ENCODE measurements around the gene CASP12.

CASP12 gene

GRCh38 chr11:104876324-104876723 is 21.9 kb downstream of the CASP12 start:
- DNase-seq (ENCODE audit: low read depth in 2 of 2): no peak
- no peak overlapping the region for H3K4me3 ChIP-seq (replicated peaks in 1 of 2; ENCODE audit: low read depth in 2 of 2, low read length in 2 of 2)
- no peak for TF ChIP-seq CTCF (IDR thresholded peaks at IDR 0.05; ENCODE audit: low read depth, low read length)

DNA sequence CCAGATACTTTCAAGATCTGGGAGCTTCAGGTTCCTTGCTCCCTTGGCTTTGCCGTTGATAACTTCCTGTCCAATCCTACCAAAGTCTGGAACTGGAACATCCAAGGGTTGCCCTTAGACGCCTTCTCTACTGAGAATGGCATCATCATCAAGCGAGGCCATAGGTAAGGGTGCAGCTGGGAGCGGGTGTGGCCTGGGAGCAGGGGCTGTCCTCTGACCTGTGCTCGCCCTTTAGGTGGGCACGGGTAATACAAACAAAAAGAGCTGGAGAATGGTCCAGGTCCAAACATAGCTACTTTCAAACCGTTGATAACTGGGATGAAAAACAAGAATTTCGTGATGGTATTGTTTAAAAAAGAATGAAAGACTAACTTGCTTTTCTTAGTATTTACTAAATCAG is 25.0 kb downstream of the CASP12 start:
- peak; percentile 4 for TF ChIP-seq CTCF (IDR thresholded peaks at IDR 0.05; ENCODE audit: low read depth, low read length)

GRCh38 chr11:104872393-104872792 is 25.9 kb downstream of the CASP12 start:
- no peak for TF ChIP-seq CTCF (IDR thresholded peaks at IDR 0.05; ENCODE audit: low read depth, low read length)
- no peak overlapping the region for H3K4me3 ChIP-seq (replicated peaks in 1 of 2; ENCODE audit: low read depth in 2 of 2, low read length in 2 of 2)
- no peak for DNase-seq (ENCODE audit: low read depth in 2 of 2)

More for the DNA sequence above, 25.0 kb downstream of the CASP12 start:
- no peak for DNase-seq (ENCODE audit: low read depth in 2 of 2)
- H3K4me3 ChIP-seq (replicated peaks in 1 of 2; ENCODE audit: low read depth in 2 of 2, low read length in 2 of 2): no peak overlapping the region

DNA sequence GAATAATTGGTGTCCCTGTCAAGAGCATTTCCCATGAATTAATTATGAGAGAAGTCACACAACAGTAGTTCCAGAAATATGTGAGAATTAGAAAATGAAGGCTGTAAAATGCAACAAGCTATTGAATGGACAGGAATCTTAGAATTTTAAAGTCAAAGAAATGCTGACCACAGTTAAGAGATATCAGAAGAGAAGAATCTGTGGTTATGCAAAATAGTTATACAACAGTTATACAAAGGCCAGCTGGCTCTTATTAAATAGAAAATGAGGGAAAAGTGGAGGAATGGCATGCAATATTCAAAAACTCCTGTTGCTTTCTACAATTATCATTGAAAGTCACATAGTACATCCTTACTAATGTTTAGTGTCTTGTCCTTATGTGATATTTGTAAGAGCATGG is 27.4 kb downstream of the CASP12 start:
- TF ChIP-seq CTCF (IDR thresholded peaks at IDR 0.05; ENCODE audit: low read depth, low read length): no peak
- no peak overlapping the region for H3K4me3 ChIP-seq (replicated peaks in 1 of 2; ENCODE audit: low read depth in 2 of 2, low read length in 2 of 2)
- peak in 1 of 2 donors; percentile 44 for DNase-seq (ENCODE audit: low read depth in 2 of 2)

GRCh38 chr11:104866815-104867214 is 31.4 kb downstream of the CASP12 start:
- DNase-seq (ENCODE audit: low read depth in 2 of 2): no peak
- no peak for TF ChIP-seq CTCF (IDR thresholded peaks at IDR 0.05; ENCODE audit: low read depth, low read length)
- no peak overlapping the region for H3K4me3 ChIP-seq (replicated peaks in 1 of 2; ENCODE audit: low read depth in 2 of 2, low read length in 2 of 2)

GRCh38 chr11:104858882-104859775 is 39.1 kb downstream of the CASP12 start:
- no peak for TF ChIP-seq CTCF (IDR thresholded peaks at IDR 0.05; ENCODE audit: low read depth, low read length)
- H3K4me3 ChIP-seq (replicated peaks in 1 of 2; ENCODE audit: low read depth in 2 of 2, low read length in 2 of 2): no peak overlapping the region
- no peak for DNase-seq (ENCODE audit: low read depth in 2 of 2)
